GM23248 (cell line): ENCODE results near the gene RBPJ. TPM values are rescaled to one million over a fixed set of nuclear protein-coding genes. Genes with fewer than 3 reads are reported as not detected.

Experiments
- DNase-seq: peaks from one replicate; pipeline ENCODE4 v3.0.0-alpha.2; 2015
- H2AFZ ChIP-seq: fragments of 200-600 bp; sonication (generic); 2 replicates; pipeline ENCODE4 v1.6.1; 2016; ENCODE audit warnings: antibody characterized with exemption
- H3F3A ChIP-seq: fragments of 200-600 bp; sonication (generic); 2 replicates; pipeline ENCODE4 v1.6.1; 2016; ENCODE audit warnings: mild to moderate bottlenecking, antibody characterized with exemption, mixed run types; ENCODE audit not compliant: insufficient read depth
- H3K27ac ChIP-seq: fragments of 200-600 bp; sonication (generic); 2 replicates; pipeline ENCODE4 v1.5.1; 2016; ENCODE audit warnings: mild to moderate bottlenecking
- H3K27me3 ChIP-seq: fragments of 200-600 bp; sonication (generic); replicated peaks from 2 replicates; pipeline ENCODE4 v1.6.1; 2016; ENCODE audit warnings: mild to moderate bottlenecking; ENCODE audit not compliant: insufficient read depth
- H3K36me3 ChIP-seq: fragments of 200-600 bp; sonication (generic); 2 replicates; pipeline ENCODE4 v1.6.1; 2016; ENCODE audit warnings: low read depth, mild to moderate bottlenecking
- H3K4me1 ChIP-seq: fragments of 200-600 bp; sonication (generic); 2 replicates; pipeline ENCODE4 v1.6.1; 2016; ENCODE audit warnings: mild to moderate bottlenecking; ENCODE audit not compliant: insufficient read depth
- H3K4me2 ChIP-seq: fragments of 200-600 bp; sonication (generic); one replicate; pipeline ENCODE4 v1.6.1; 2016; ENCODE audit warnings: mild to moderate bottlenecking; ENCODE audit not compliant: unreplicated experiment
- H3K4me3 ChIP-seq: fragments of 200-600 bp; sonication (generic); 2 replicates; pipeline ENCODE4 v1.5.1; 2016; ENCODE audit warnings: mild to moderate bottlenecking
- H3K79me2 ChIP-seq: fragments of 200-600 bp; sonication (generic); 2 replicates; pipeline ENCODE4 v1.6.1; 2016; ENCODE audit warnings: mild to moderate bottlenecking; ENCODE audit not compliant: insufficient read depth
- H3K9ac ChIP-seq: fragments of 200-600 bp; sonication (generic); 2 replicates; pipeline ENCODE4 v1.6.1; 2016; ENCODE audit warnings: mild to moderate bottlenecking
- H3K9me2 ChIP-seq: fragments of 200-600 bp; sonication (generic); 2 replicates; pipeline ENCODE4 v1.6.1; 2016; ENCODE audit warnings: mixed run types, mild to moderate bottlenecking, moderate library complexity; ENCODE audit not compliant: insufficient read depth
- H3K9me3 ChIP-seq: fragments of 200-600 bp; sonication (generic); one replicate; pipeline ENCODE4 v1.6.1; 2017; ENCODE audit warnings: low read depth
- H4K20me1 ChIP-seq: fragments of 200-600 bp; sonication (generic); 2 replicates; pipeline ENCODE4 v1.6.0; 2016; ENCODE audit not compliant: insufficient read depth
- EZH2 ChIP-seq: fragments of 200-600 bp; sonication (generic); IDR thresholded peaks from 2 replicates; pipeline ENCODE4 v1.6.1; 2018; ENCODE audit warnings: antibody characterized with exemption, mild to moderate bottlenecking; ENCODE audit not compliant: insufficient read depth, poor library complexity, severe bottlenecking
- EZH2phosphoT487 ChIP-seq: fragments of 200-600 bp; sonication (generic); IDR thresholded peaks from 2 replicates; pipeline ENCODE4 v1.6.1; 2018; ENCODE audit warnings: antibody characterized with exemption, moderate library complexity, mild to moderate bottlenecking, low read depth; ENCODE audit not compliant: insufficient read depth
- WGBS, 2 experiments: methylation state at CpG; one replicate each; pipeline ENCODE4 v1.1.6; 2015 to 2017; ENCODE audit warnings: low lambda C conversion rate in 2 of 2, low coverage in 1 of 2; ENCODE audit errors: missing lambda C conversion rate in 2 of 2; 5-methylcytosine and 5-hydroxymethylcytosine counted together
- in situ Hi-C: fragments of 300-500 bp; cut with MboI; formaldehyde crosslinking; loops from 2 replicates; pipeline ENCODE4 v1.15.0; 2020
- polyA plus RNA-seq: library from polyadenylated mRNA; unstranded; fragments of >200 nt; fragmentation: Nextera tagmentation; extraction: Ambion mirVana; gene quantifications from 2 replicates; pipeline ENCODE4 v1.2.1, GENCODE V29; 2016
- total RNA-seq: library from RNA; depleted of rRNA; stranded (reverse); fragments of >200 nt; shearing (Covaris generic); gene quantifications from 2 replicates; pipeline ENCODE4 v1.2.3, GENCODE V29; 2014

The RBPJ gene
- total and polyA plus RNA-seq, 2 experiments from 2014 or later = 70.7 to 85.4 TPM

- H2AFZ ChIP-seq = no peak overlapping the region
- no peaks in the 10 kb centered on the region for H4K20me1 ChIP-seq
- no peak overlapping the region for H3K4me3 ChIP-seq
- no peaks in the 10 kb centered on the region for H3K36me3 ChIP-seq
- no peak for DNase-seq
- in situ Hi-C loops = loop anchor here (25.0 kb wide), 1 partner anchor 559 kb away; no protein-coding TSS in a partner anchor
- no peak overlapping the region for H3K4me2 ChIP-seq
- no peak overlapping the region for H3K27ac ChIP-seq
- no peaks in the 10 kb centered on the region for H3K9me2 ChIP-seq
- WGBS, 2 experiments = 74 to 77% methylated on average over 15 of the region's 15 CpGs
- TF ChIP-seq EZH2 = no peak
- no peak for TF ChIP-seq EZH2phosphoT487
- no peaks in the 10 kb centered on the region for H3K27me3 ChIP-seq
- H3K9me3 ChIP-seq = no peaks in the 10 kb centered on the region
- H3K4me1 ChIP-seq = no peaks in the 10 kb centered on the region
- H3K9ac ChIP-seq = no peak overlapping the region
- H3F3A ChIP-seq = no peaks in the 10 kb centered on the region
- H3K79me2 ChIP-seq = no peaks in the 10 kb centered on the region
Measured at GRCh38 chr4:26452565-26453531, 132.0 kb downstream of the RBPJ start.

GRCh38 chr4:26454961-26455360 is 134.1 kb downstream of the RBPJ start:
- DNase-seq = no peak
- 84 to 87% methylated on average over 3 of the region's 3 CpGs for WGBS, 2 experiments
- in situ Hi-C loops = loop anchor here (5.0 to 25.0 kb wide), 2 partner anchors 252 to 557 kb away; no protein-coding TSS in a partner anchor
- Histone ChIP-seq H3K27me3 (no peaks in the 10 kb centered on the region), H3K9ac (no peak overlapping the region), H4K20me1 (no peaks in the 10 kb centered on the region), H3K4me2 (no peak overlapping the region), H3K9me3 (no peaks in the 10 kb centered on the region), H3K9me2 (no peaks in the 10 kb centered on the region), H3K36me3 (no peaks in the 10 kb centered on the region), H3K27ac (no peak overlapping the region), H2AFZ (no peak overlapping the region), H3K4me3 (no peak overlapping the region), H3F3A (peaks cover 7% of the 10 kb centered on the region; the same call in 1 of the 2 replicates), H3K79me2 (no peaks in the 10 kb centered on the region), H3K4me1 (peaks cover 12% of the 10 kb centered on the region)
- TF ChIP-seq EZH2 (no peak), EZH2phosphoT487 (no peak)

GRCh38 chr4:26455571-26455970 is 134.8 kb downstream of the RBPJ start:
- in situ Hi-C loops = loop anchor here (5.0 to 25.0 kb wide), 2 partner anchors 252 to 557 kb away; no protein-coding TSS in a partner anchor
- no peaks in the 10 kb centered on the region for H3K36me3 ChIP-seq
- TF ChIP-seq EZH2 (no peak), EZH2phosphoT487 (no peak)
- no peak overlapping the region for H3K4me3 ChIP-seq
- H3K4me2 ChIP-seq = no peak overlapping the region
- H4K20me1 ChIP-seq = no peaks in the 10 kb centered on the region
- H3K79me2 ChIP-seq = no peaks in the 10 kb centered on the region
- no peaks in the 10 kb centered on the region for H3K9me3 ChIP-seq
- WGBS, 2 experiments = 34 to 38% methylated on average over 2 of the region's 2 CpGs
- H3K27me3 ChIP-seq = no peaks in the 10 kb centered on the region
- H3K27ac ChIP-seq = no peak overlapping the region
- DNase-seq = no peak
- no peaks in the 10 kb centered on the region for H3K9me2 ChIP-seq
- H3K4me1 ChIP-seq = peaks cover 16% of the 10 kb centered on the region
- H2AFZ ChIP-seq = no peak overlapping the region
- no peak overlapping the region for H3K9ac ChIP-seq
- H3F3A ChIP-seq = peaks cover 11% of the 10 kb centered on the region; the same call in 1 of the 2 replicates

DNA sequence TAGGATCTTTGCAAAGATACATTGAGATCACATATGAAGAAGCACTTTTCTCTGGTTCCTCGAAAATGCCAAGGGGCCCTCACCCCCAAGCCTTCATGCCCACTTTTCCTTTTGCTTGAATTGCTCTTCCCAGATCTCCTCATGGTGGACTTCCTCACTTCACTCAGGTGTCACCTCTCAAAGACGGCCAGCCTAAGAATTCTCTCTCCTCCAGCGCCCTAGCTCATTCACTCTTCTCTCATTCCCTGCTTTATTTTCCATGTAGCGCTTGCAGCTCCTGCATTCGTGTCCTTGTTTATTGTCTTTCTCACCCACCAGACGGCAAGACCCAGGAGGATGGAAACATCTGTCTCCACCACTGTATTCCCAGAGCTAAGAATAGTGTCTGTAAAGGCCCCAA is 136.6 kb downstream of the RBPJ start:
- no peaks in the 10 kb centered on the region for H3K27me3 ChIP-seq
- no peak overlapping the region for H3K27ac ChIP-seq
- H3K9ac ChIP-seq = no peak overlapping the region
- H3K9me3 ChIP-seq = no peaks in the 10 kb centered on the region
- H3K4me2 ChIP-seq = no peak overlapping the region
- H3K4me1 ChIP-seq = peaks cover 16% of the 10 kb centered on the region
- no peaks in the 10 kb centered on the region for H3K36me3 ChIP-seq
- no peak for DNase-seq
- no peaks in the 10 kb centered on the region for H4K20me1 ChIP-seq
- no peak overlapping the region for H3K4me3 ChIP-seq
- in situ Hi-C loops = loop anchor here (5.0 to 25.0 kb wide), 2 partner anchors 250 to 555 kb away; no protein-coding TSS in a partner anchor
- peaks cover 11% of the 10 kb centered on the region; the same call in 1 of the 2 replicates for H3F3A ChIP-seq
- 89 to 96% methylated on average over 6 of the region's 6 CpGs for WGBS, 2 experiments
- no peak for TF ChIP-seq EZH2phosphoT487
- no peak for TF ChIP-seq EZH2
- H3K79me2 ChIP-seq = no peaks in the 10 kb centered on the region
- H2AFZ ChIP-seq = no peak overlapping the region
- H3K9me2 ChIP-seq = no peaks in the 10 kb centered on the region
